ENCODE results near the gene ACOT7. TPM values are rescaled to one million over a fixed set of nuclear protein-coding genes. Genes with fewer than 3 reads are reported as not detected.
"Not testable (repeated sequence)": the region's sequence is repeated elsewhere in the genome, so short reads cannot be mapped to it uniquely, and the experiment has no call there.

The ACOT7 gene
- total RNA-seq, 4 donors from 2014 or later, result 15.0 to 38.7 (median 28.6) TPM

GRCh38 chr1:6365047-6365446, 28.5 kb downstream of the ACOT7 start:
- intact Hi-C loops (cut with DNase I), result no loop called here
- no peak overlapping the region for H3K27ac ChIP-seq (replicated peaks in 1 of 4)
- WGBS, result 82% methylated on average over 5 of the region's 5 CpGs
- H3K4me1 ChIP-seq, result peaks cover 3 to 14% (median 12%) of the 10 kb centered on the region in 4 donors
- H3K9me3 ChIP-seq, result no peaks in the 10 kb centered on the region
- TF ChIP-seq POLR2AphosphoS5 (IDR thresholded peaks at IDR 0.05), result no peak
- TF ChIP-seq CTCF (IDR thresholded peaks at IDR 0.05), result no peak
- TF ChIP-seq POLR2A (IDR thresholded peaks at IDR 0.05; ENCODE audit: low read depth), result no peak
- TF ChIP-seq EP300 (IDR thresholded peaks at IDR 0.05), result no peak
- H3K4me3 ChIP-seq, result no peak overlapping the region
- no peaks in the 10 kb centered on the region for H3K27me3 ChIP-seq
- no peaks in the 10 kb centered on the region for H3K36me3 ChIP-seq
- DNase-seq (ENCODE audit: extremely low spot score), result no peak

- not testable (repeated sequence) for H3K27ac ChIP-seq (replicated peaks in 1 of 4); H3K36me3 ChIP-seq; H3K9me3 ChIP-seq; DNase-seq (ENCODE audit: extremely low spot score); H3K27me3 ChIP-seq
- 37% methylated on average over 20 of the region's 20 CpGs for WGBS
- TF ChIP-seq POLR2AphosphoS5 (IDR thresholded peaks at IDR 0.05) (peak in 1 of 2 donors; percentile 11), CTCF (IDR thresholded peaks at IDR 0.05) (peak; percentile 66 to 90 (median 79))
- Histone ChIP-seq H3K4me3 (peak overlapping the region in 1 of 4 donors; percentile 3), H3K4me1 (peaks cover 21 to 32% (median 30%) of the 10 kb centered on the region in 4 donors)
- intact Hi-C loops (cut with DNase I), result loop anchor here (2.0 kb wide), 1 partner anchor 42 kb away; no protein-coding TSS in a partner anchor
Measured at GRCh38 chr1:6363085-6363884, 30.3 kb downstream of the ACOT7 start.

- Histone ChIP-seq H3K27ac (replicated peaks in 1 of 4) (no peak overlapping the region), H3K4me1 (peaks cover 24 to 42% (median 36%) of the 10 kb centered on the region in 4 donors), H3K9me3 (no peaks in the 10 kb centered on the region), H3K27me3 (no peaks in the 10 kb centered on the region), H3K36me3 (no peaks in the 10 kb centered on the region), H3K4me3 (no peak overlapping the region)
- WGBS, result 80% methylated on average over 13 of the region's 13 CpGs
- intact Hi-C loops (cut with DNase I), result no loop called here
- TF ChIP-seq POLR2AphosphoS5 (IDR thresholded peaks at IDR 0.05), result no peak
- no peak for TF ChIP-seq POLR2A (IDR thresholded peaks at IDR 0.05; ENCODE audit: low read depth)
- no peak for TF ChIP-seq CTCF (IDR thresholded peaks at IDR 0.05)
- no peak for TF ChIP-seq EP300 (IDR thresholded peaks at IDR 0.05)
- no peak for DNase-seq (ENCODE audit: extremely low spot score)
Measured at GRCh38 chr1:6361124-6361775, 32.3 kb downstream of the ACOT7 start.

GRCh38 chr1:6360517-6361070, 33.0 kb downstream of the ACOT7 start:
- WGBS, result 66% methylated on average over 8 of the region's 9 CpGs
- intact Hi-C loops (cut with DNase I), result no loop called here
- peak overlapping the region; percentile 58 to 81 (median 76) for H3K27ac ChIP-seq (replicated peaks in 1 of 4)

More at GRCh38 chr1:6360517-6361070, 33.0 kb downstream of the ACOT7 start:
- DNase-seq (ENCODE audit: extremely low spot score), result no peak
- no peaks in the 10 kb centered on the region for H3K27me3 ChIP-seq
- no peak for TF ChIP-seq CTCF (IDR thresholded peaks at IDR 0.05)
- no peak for TF ChIP-seq POLR2AphosphoS5 (IDR thresholded peaks at IDR 0.05)
- TF ChIP-seq POLR2A (IDR thresholded peaks at IDR 0.05; ENCODE audit: low read depth), result no peak
- no peak for TF ChIP-seq EP300 (IDR thresholded peaks at IDR 0.05)
- no peak overlapping the region for H3K4me3 ChIP-seq
- H3K9me3 ChIP-seq, result no peaks in the 10 kb centered on the region
- H3K4me1 ChIP-seq, result peaks cover 24 to 42% (median 36%) of the 10 kb centered on the region in 4 donors
- no peaks in the 10 kb centered on the region for H3K36me3 ChIP-seq

All from esophagus muscularis mucosa (tissue), 4 donors.